GM21515 (cell line): ENCODE results near the gene FAM3C.

Experiments used
- ATAC-seq: cut with Tn5 transposase; IDR thresholded peaks from one replicate; pipeline ENCODE4 v1.9.1; 2021; ENCODE audit not compliant: unreplicated experiment

The FAM3C gene

DNA sequence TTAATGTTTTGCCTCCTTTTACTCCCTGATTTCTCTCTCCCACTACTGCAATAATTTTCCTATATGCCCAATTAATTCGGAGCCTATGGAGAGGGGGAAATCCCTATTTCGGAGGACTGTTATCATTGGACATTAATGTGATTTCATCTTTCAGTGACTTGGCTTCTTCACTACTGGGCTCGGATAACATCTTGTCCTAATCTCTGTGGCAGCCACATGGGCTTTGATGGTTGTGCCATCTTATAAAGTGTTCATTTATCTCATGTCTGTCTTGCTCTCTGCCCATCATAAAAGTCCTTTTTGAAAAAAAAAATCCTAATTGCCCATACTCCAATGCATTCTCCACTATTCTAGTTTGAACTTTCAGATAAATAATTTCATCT, 15.5 kb upstream of the FAM3C start:
- no peak for ATAC-seq

- ATAC-seq: peak; percentile 56
These were observed 14.9 kb upstream of the FAM3C start for GRCh38 chr7:121410829-121411596.

DNA sequence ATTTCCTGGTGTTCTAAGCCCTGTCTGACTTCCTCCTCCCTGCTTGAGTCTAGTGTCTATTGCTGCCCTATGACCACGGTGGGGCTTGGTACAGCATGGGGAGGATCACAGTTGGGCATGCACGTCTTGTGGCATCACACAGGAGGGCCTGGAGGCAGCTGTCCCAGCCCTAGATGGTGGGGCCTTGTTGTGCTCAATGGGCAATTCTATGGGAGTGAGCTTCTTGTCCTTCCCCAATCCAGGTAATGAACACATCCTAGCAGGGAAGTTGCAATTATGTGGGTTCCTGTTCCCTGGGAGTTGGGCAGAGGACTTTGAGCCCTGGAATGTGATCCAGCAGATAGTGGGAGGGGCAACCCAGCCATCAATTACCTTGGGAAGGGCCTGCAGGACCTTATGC, 10.8 kb upstream of the FAM3C start:
- ATAC-seq: no peak

- no peak for ATAC-seq
These were observed 10.4 kb upstream of the FAM3C start for GRCh38 chr7:121406461-121406860.

DNA sequence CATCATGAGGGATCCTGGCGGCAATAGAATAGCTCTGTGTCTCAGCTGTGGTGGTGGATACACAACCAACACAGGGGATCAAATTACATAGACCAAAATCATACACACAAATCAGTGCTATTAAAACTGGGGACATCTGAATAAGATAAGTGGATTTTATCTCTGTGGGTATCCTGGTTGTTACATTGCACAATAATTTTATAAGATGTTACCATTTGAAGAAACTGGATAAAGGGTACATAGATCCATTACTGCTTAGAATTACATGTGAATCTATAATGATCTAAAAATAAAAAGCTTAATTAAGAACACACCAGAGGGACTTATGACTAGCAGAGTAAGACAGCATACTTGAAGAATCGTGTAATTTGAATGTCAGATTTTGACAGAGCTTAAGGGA, 8.2 kb upstream of the FAM3C start:
- ATAC-seq: no peak

GRCh38 chr7:121402701-121403100, 6.6 kb upstream of the FAM3C start:
- ATAC-seq: no peak

DNA sequence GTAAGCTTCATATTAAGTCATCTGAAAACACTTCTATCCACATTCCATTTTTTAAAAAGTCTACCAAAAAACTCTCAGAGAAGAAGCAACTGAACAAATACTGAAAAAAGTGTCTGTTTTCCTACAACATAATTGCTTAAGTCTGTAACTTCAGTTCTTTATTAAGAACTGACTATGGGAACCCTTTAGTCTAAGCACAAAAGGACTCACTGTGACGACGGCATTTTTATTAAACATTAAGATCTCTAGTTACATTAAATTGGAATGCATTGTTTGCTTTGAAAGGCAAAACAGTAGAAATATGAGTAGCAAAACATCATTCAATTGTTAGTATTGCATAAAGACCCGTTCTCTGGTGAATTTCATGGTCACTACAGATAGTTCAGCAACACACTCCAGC, 5.8 kb upstream of the FAM3C start:
- no peak for ATAC-seq

- ATAC-seq: no peak
These were observed 2.1 kb upstream of the FAM3C start for GRCh38 chr7:121398246-121398645.

DNA sequence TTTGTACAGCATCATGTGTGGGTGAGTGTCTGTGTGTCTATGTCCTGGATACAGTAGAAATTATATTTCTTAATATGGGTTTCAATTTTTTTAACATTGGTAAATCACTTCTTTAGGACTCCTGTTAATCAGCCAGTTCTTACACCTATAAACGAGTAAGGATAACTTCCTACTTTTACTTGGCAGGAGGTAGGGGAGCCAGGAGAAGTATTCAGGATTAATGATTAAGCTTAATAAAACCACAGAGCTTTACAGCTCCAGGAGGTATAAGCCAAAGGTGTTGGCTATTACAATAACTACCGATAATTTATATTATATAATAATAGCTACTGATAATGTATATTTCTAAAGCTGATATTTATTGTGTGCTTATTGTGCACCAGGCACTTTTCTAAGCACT, 1.7 kb upstream of the FAM3C start:
- no peak for ATAC-seq

DNA sequence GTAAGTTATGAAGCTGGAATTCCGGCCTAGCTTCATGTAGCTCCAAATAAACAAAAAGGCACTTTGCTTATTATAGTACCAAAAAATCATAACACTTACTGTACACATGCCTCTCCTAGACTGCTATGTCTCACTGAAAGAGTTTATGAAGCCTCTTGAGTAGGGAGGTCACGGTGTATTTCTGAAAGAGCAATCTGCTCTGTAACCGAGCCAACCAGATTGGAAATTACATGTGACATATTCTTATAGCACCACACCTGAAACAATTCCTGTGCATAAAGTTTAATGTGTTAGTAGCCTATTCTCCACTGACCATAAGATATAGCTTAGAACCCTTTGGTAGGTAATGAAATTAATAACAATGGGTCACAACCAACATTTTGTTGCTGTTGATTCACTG, 1.3 kb upstream of the FAM3C start:
- ATAC-seq: no peak

DNA sequence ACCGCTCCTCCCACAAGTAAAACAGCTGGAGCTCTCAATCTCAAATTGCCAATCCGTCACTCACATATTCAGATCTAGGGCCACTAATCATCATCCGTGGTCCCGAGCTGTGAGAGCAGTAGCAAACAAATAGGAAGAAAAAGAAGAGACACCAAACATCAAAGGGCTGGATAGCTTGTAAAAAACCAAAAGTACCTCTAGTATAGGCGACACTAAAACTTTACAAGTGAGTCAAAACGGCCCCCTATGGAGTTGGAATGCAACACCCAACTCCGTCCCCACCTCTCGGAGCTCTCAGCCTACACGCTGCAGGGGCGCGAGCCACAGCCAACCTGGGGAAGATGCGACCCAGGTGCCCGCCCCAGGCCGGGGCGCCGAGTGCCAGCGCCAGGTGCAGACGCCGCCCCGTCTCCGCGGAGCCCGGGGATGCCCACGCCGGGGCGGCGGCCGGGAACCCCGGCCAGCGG, 581 bp downstream of the FAM3C start:
- peak; percentile 42 for ATAC-seq

- ATAC-seq: no peak
These were observed 1.4 kb downstream of the FAM3C start for GRCh38 chr7:121394709-121395140.

GRCh38 chr7:121393005-121393366, 3.1 kb downstream of the FAM3C start:
- no peak for ATAC-seq

- ATAC-seq: no peak
These were observed 3.7 kb downstream of the FAM3C start for GRCh38 chr7:121392277-121393004.

GRCh38 chr7:121391686-121392085, 4.4 kb downstream of the FAM3C start:
- ATAC-seq: no peak

- ATAC-seq: no peak
These were observed 5.5 kb downstream of the FAM3C start for GRCh38 chr7:121390617-121391016.

DNA sequence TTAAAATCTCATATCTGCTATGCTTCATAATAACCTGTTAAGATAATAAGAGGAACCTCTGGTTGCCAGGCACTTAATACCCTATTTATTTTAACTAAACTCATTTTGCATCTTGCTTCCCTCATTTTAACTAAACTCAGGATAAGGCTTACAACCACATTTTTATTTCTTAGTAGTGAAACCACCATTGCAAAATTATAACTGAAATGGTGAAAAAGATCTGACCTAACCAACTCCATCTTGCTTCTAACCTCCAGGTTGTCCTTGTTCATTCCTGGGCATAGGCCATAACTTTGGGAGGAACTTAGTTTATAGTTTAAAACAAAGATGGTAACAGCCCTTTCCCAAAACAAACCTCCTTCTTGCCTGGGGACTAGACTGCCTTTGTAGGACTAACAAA, 6.0 kb downstream of the FAM3C start:
- no peak for ATAC-seq

DNA sequence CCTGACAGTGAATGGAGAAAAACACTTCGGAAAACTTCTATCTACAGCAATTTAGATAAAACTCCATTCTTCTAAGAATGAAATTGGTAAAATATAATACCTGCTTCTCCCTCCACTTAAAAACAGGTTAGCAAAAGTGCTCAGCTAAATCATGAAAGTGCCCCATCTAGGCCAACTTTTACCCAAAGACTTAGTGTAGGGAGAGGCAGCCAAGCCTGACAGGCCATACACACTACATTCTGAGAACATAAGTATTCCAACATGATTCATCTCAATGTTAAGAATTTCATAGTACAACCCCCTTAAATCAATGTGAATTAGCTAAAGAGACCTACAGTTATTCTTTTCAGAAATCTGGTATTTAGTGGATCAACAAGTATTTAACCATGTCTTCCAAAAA, 7.2 kb downstream of the FAM3C start:
- ATAC-seq: no peak

GRCh38 chr7:121385800-121386179, 10.3 kb downstream of the FAM3C start:
- peak; percentile 94 for ATAC-seq

DNA sequence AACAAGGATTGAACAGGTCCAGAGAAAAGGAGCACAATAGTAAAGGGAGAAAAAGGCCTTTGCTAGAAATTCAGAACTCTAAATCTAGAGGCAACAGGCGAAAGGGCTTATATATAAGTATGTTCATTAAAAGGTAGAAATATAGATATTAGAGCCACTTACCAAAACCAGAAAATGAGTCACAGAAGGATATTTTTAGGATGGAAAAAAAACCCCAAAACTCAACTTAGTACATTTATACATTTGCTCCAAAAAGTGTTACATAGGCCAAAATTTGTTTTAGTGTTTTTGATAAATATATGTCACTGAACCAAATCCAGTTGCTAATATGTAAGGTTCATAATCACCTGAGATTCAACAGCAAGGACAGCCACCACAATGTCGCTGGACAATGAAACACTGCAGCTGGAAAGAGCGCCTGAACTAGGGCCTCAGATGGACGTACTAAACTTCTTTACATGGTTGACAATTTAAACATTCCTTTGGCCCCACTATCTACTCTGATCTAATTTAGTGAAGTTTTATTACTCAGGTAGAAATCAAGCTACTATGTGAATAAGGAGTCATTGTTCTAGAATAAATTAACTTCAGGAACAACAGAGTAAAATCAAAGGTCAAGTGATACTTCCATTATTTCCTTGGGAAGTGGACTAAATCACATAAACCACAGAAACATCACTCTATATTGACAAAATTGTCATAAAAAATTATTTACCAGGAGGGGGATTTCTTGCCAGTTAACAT, 10.9 kb downstream of the FAM3C start:
- no peak for ATAC-seq

DNA sequence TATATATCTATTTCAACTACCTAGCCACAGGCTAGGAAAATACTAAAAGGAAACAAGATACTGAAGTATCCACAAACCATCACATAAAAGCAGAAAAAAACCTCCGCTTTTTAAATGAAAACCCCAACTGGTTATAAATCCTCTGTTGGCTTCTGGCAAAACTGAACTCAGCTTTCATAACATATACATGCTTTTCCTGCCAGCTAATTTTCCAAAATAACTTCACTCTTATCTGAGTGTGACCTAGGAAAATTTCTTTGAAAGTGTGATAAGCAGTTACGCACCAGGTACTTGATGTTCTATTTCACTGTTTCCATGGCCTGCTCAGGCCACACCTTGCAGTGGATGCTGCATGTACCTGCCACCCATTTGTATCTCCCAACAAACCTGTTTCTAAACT, 11.8 kb downstream of the FAM3C start:
- ATAC-seq: no peak
